Measurements from ENCODE around the gene GPC6. TPM values are rescaled to one million over a fixed set of nuclear protein-coding genes. Genes with fewer than 3 reads are reported as not detected.

GPC6 gene
- total RNA-seq, 4 donors from 2014 or later = 2.7 to 5.7 (median 4.4) TPM

DNA sequence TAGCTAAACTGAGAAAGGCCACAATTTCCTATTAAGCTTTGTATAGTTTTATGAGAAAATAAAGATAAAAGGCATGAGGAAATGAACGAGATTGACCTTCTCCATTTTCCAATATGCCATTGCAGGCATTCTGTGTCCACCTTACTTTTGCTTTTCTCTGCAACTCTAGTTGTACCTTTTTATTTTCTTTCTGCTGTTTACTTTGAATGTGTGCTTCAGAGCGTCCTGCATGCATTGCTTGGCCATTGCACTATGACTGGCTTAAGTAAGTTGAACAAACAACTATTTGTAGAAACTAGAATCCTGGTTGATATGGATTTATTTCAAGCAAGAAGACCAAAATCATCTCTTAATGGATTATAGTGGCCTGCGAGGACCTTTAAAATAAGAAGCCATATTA, 510.3 kb downstream of the GPC6 start:
- H3K27ac ChIP-seq = no peak overlapping the region
- no peak overlapping the region for H3K4me3 ChIP-seq
- DNase-seq (ENCODE audit: low spot score in 2 of 2) = no peak
- H3K4me1 ChIP-seq = no peaks in the 10 kb centered on the region
- H3K27me3 ChIP-seq = no peaks in the 10 kb centered on the region
- no peaks in the 10 kb centered on the region for H3K36me3 ChIP-seq
- 87% methylated on average over 3 of the region's 3 CpGs for WGBS
- TF ChIP-seq EP300 (IDR thresholded peaks at IDR 0.05) (no peak), POLR2AphosphoS5 (IDR thresholded peaks at IDR 0.05) (no peak)
- TF ChIP-seq, protein P1, sequence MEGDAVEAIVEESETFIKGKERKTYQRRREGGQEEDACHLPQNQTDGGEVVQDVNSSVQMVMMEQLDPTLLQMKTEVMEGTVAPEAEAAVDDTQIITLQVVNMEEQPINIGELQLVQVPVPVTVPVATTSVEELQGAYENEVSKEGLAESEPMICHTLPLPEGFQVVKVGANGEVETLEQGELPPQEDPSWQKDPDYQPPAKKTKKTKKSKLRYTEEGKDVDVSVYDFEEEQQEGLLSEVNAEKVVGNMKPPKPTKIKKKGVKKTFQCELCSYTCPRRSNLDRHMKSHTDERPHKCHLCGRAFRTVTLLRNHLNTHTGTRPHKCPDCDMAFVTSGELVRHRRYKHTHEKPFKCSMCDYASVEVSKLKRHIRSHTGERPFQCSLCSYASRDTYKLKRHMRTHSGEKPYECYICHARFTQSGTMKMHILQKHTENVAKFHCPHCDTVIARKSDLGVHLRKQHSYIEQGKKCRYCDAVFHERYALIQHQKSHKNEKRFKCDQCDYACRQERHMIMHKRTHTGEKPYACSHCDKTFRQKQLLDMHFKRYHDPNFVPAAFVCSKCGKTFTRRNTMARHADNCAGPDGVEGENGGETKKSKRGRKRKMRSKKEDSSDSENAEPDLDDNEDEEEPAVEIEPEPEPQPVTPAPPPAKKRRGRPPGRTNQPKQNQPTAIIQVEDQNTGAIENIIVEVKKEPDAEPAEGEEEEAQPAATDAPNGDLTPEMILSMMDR (IDR thresholded peaks at IDR 0.05) = no peak
- no peaks in the 10 kb centered on the region for H3K9me3 ChIP-seq

DNA sequence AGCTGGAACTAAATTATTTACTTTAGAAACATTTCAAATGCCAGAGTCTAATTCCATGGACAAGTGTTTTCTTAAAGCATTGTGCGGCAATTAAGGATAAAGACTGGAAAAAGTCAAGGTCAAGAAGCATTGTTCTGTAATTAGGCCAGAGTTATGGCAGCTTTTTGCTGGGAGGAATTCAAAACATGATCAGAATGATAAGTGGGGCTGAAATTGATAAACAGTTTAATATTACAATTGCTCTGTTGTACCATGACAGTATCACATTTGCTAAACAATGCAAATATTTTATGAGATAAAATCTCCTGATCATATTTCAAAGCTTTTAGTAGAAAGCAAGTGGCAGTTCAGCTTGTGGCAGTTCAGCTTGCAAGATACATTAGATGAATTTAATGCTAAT, 513.7 kb downstream of the GPC6 start:
- Histone ChIP-seq H3K27ac (no peak overlapping the region), H3K4me3 (no peak overlapping the region), H3K9me3 (no peaks in the 10 kb centered on the region), H3K36me3 (no peaks in the 10 kb centered on the region), H3K4me1 (no peaks in the 10 kb centered on the region), H3K27me3 (no peaks in the 10 kb centered on the region)
- TF ChIP-seq POLR2A (IDR thresholded peaks at IDR 0.05) (no peak), EP300 (IDR thresholded peaks at IDR 0.05) (no peak), POLR2AphosphoS5 (IDR thresholded peaks at IDR 0.05) (no peak)
- TF ChIP-seq, protein P1 (IDR thresholded peaks at IDR 0.05) = no peak
- WGBS = 62% methylated on average over 1 of the region's 1 CpG
- no peak for DNase-seq (ENCODE audit: low spot score in 2 of 2)

DNA sequence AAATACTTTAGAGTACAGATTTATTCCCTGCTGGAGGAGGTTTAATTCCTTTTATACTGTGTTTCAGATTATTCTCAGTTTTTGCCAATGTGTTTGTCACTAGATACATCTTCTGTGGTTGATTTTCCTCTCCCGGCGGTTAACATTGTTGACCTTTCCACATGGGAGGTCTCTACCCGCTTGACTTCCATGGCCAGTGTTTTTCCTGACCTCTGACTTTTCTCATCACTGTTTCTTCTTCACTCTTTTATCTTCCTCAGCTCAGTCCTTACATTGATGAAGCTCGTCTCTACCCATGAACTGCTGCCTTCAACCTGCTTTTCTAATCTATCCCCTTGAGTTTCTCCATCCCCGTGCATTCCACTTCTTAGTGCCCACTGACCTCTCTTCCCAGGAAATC, 517.4 kb downstream of the GPC6 start:
- no peak for DNase-seq (ENCODE audit: low spot score in 2 of 2)
- no peaks in the 10 kb centered on the region for H3K27me3 ChIP-seq
- H3K27ac ChIP-seq = no peak overlapping the region
- TF ChIP-seq POLR2A (IDR thresholded peaks at IDR 0.05) (no peak), POLR2AphosphoS5 (IDR thresholded peaks at IDR 0.05) (no peak), EP300 (IDR thresholded peaks at IDR 0.05) (no peak)
- TF ChIP-seq, protein P1 (IDR thresholded peaks at IDR 0.05) = no peak
- H3K4me1 ChIP-seq = no peaks in the 10 kb centered on the region
- H3K4me3 ChIP-seq = no peak overlapping the region
- no peaks in the 10 kb centered on the region for H3K36me3 ChIP-seq
- H3K9me3 ChIP-seq = no peaks in the 10 kb centered on the region
- WGBS = 90% methylated on average over 5 of the region's 5 CpGs

DNA sequence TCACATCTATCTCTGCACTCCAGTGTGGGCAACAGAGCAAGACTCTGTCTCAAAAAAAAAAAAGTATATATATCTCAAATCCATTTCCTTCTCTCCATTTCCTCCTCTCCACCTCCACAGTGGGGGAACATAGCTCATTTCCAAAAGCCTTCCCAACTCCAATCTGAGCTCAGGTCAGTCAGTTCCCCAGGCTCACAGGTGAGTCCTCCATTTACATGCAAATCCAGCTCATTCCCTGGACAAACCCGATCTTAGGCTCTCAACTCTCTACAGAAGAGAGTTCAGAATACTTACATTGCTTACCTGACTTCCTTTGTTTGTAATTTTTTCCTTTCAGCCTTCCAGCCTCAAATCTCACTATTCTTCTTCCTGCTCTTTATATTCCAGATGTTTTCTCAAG, 518.3 kb downstream of the GPC6 start:
- TF ChIP-seq EP300 (IDR thresholded peaks at IDR 0.05) (no peak), POLR2AphosphoS5 (IDR thresholded peaks at IDR 0.05) (no peak), POLR2A (IDR thresholded peaks at IDR 0.05) (no peak)
- TF ChIP-seq, protein P1 (IDR thresholded peaks at IDR 0.05) = no peak
- no peak overlapping the region for H3K4me3 ChIP-seq
- no peaks in the 10 kb centered on the region for H3K4me1 ChIP-seq
- no peak for DNase-seq (ENCODE audit: low spot score in 2 of 2)
- no peaks in the 10 kb centered on the region for H3K9me3 ChIP-seq
- no peak overlapping the region for H3K27ac ChIP-seq
- WGBS = 57% methylated on average over 1 of the region's 1 CpG
- no peaks in the 10 kb centered on the region for H3K36me3 ChIP-seq
- no peaks in the 10 kb centered on the region for H3K27me3 ChIP-seq

DNA sequence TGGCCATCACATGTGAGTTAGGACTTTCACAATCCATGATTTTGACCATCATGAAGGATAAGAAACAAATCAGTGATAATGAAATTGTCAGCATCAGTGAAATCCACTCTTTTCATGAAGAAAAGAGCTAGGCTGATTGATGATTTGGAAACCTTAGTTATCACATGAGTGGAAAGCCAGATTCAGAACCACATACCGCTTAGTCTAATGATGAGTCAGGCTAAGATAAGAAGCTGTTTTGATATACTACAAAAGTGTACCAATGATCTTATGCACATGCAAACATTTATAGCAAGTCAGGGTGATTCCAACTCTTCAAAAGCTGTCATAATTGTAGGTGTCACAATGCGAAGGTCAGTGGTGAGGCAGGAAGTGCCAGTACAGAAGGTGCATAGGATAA, 519.3 kb downstream of the GPC6 start:
- H3K27ac ChIP-seq = no peak overlapping the region
- H3K4me1 ChIP-seq = no peaks in the 10 kb centered on the region
- no peak for TF ChIP-seq EP300 (IDR thresholded peaks at IDR 0.05)
- TF ChIP-seq, protein P1 (IDR thresholded peaks at IDR 0.05) = no peak
- no peak for TF ChIP-seq POLR2AphosphoS5 (IDR thresholded peaks at IDR 0.05)
- no peak for TF ChIP-seq POLR2A (IDR thresholded peaks at IDR 0.05)
- no peaks in the 10 kb centered on the region for H3K36me3 ChIP-seq
- H3K4me3 ChIP-seq = no peak overlapping the region
- no peak for DNase-seq (ENCODE audit: low spot score in 2 of 2)
- no peaks in the 10 kb centered on the region for H3K9me3 ChIP-seq
- WGBS = 81% methylated on average over 2 of the region's 2 CpGs
- no peaks in the 10 kb centered on the region for H3K27me3 ChIP-seq

Measured in suprapubic skin (tissue), 4 donors.